Osteoblast (primary cell): Measurements from ENCODE around the gene PLAGL1. TPM values are rescaled to one million over a fixed set of nuclear protein-coding genes. Genes with fewer than 3 reads are reported as not detected.

ENCODE experiments used
- DNase-seq: peaks from one replicate; pipeline ENCODE4 v3.0.0; 2011; ENCODE audit warnings: low spot score, mixed read lengths; ENCODE audit not compliant: insufficient read length; ENCODE audit errors: missing footprints
- H2AFZ ChIP-seq: 2 replicates; pipeline ENCODE4 v1.6.0; 2011; ENCODE audit warnings: mild to moderate bottlenecking, low read length
- H3K27ac ChIP-seq: 2 replicates; pipeline ENCODE4 v1.5.1; 2011; ENCODE audit warnings: mild to moderate bottlenecking, low read depth, low read length, moderate library complexity
- H3K27me3 ChIP-seq: 2 replicates; pipeline ENCODE4 v1.6.0; 2012; ENCODE audit warnings: mild to moderate bottlenecking, control low read depth, inconsistent platforms, low read length, moderate library complexity; ENCODE audit not compliant: insufficient read depth
- H3K36me3 ChIP-seq: 2 replicates; pipeline ENCODE4 v1.5.1; 2011; ENCODE audit warnings: mild to moderate bottlenecking, low read length, control low read depth, moderate library complexity; ENCODE audit not compliant: insufficient read depth
- H3K4me1 ChIP-seq: 2 replicates; pipeline ENCODE4 v1.5.1; 2011; ENCODE audit warnings: mild to moderate bottlenecking, low read length, control low read depth, moderate library complexity; ENCODE audit not compliant: insufficient read depth
- H3K4me2 ChIP-seq: 2 replicates; pipeline ENCODE4 v1.6.0; 2011; ENCODE audit warnings: mild to moderate bottlenecking, low read length; ENCODE audit not compliant: insufficient read depth
- H3K4me3 ChIP-seq: fragments of 200-600 bp; sonication (generic); 3 replicates; pipeline ENCODE4 v1.5.1; 2012; ENCODE audit warnings: mild to moderate bottlenecking, low read length, inconsistent platforms; ENCODE audit not compliant: insufficient read depth
- H3K79me2 ChIP-seq: 2 replicates; pipeline ENCODE4 v1.6.0; 2012; ENCODE audit warnings: mild to moderate bottlenecking, low read length, control low read depth, inconsistent platforms; ENCODE audit not compliant: insufficient read depth
- H3K9me3 ChIP-seq: 2 replicates; pipeline ENCODE4 v1.5.1; 2011; ENCODE audit warnings: low read depth, low read length, control low read depth
- H4K20me1 ChIP-seq: 2 replicates; pipeline ENCODE4 v1.6.0; 2012; ENCODE audit warnings: mild to moderate bottlenecking, low read length, control low read depth; ENCODE audit not compliant: insufficient read depth
- CTCF ChIP-seq: IDR thresholded peaks from 2 replicates; pipeline ENCODE4 v1.5.1; 2011; ENCODE audit warnings: mild to moderate bottlenecking, low read depth, low read length, moderate library complexity; ENCODE audit errors: extremely low read depth
- total RNA-seq: library from RNA; depleted of rRNA; stranded (reverse); fragments of >200 nt; gene quantifications from 2 replicates; pipeline ENCODE4 v1.2.3, GENCODE V29; 2012

PLAGL1 gene
- total RNA-seq, 1 donor, result 16.6 TPM

GRCh38 chr6:143936347-143936746 lies 71.7 kb downstream of the PLAGL1 start:
- peaks cover 4% of the 10 kb centered on the region for H3K27me3 ChIP-seq
- no peaks in the 10 kb centered on the region for H3K9me3 ChIP-seq
- no peak overlapping the region for H3K27ac ChIP-seq
- TF ChIP-seq CTCF, result no peak
- no peak overlapping the region for H3K4me3 ChIP-seq
- no peak for DNase-seq
- no peaks in the 10 kb centered on the region for H3K4me1 ChIP-seq
- H3K79me2 ChIP-seq, result no peaks in the 10 kb centered on the region
- H2AFZ ChIP-seq, result no peak overlapping the region
- H3K36me3 ChIP-seq, result no peaks in the 10 kb centered on the region
- H4K20me1 ChIP-seq, result no peaks in the 10 kb centered on the region
- no peak overlapping the region for H3K4me2 ChIP-seq

GRCh38 chr6:143934867-143935266 lies 73.2 kb downstream of the PLAGL1 start:
- Histone ChIP-seq H3K27me3 (peaks cover 4% of the 10 kb centered on the region), H4K20me1 (no peaks in the 10 kb centered on the region), H3K4me1 (no peaks in the 10 kb centered on the region), H3K4me3 (no peak overlapping the region), H3K4me2 (no peak overlapping the region), H3K79me2 (no peaks in the 10 kb centered on the region), H2AFZ (no peak overlapping the region), H3K9me3 (no peaks in the 10 kb centered on the region), H3K36me3 (no peaks in the 10 kb centered on the region), H3K27ac (no peak overlapping the region)
- no peak for TF ChIP-seq CTCF
- no peak for DNase-seq

- Histone ChIP-seq H4K20me1 (no peaks in the 10 kb centered on the region), H3K36me3 (no peaks in the 10 kb centered on the region), H3K4me2 (no peak overlapping the region), H3K9me3 (no peaks in the 10 kb centered on the region), H3K4me3 (no peak overlapping the region), H3K79me2 (no peaks in the 10 kb centered on the region), H3K27ac (no peak overlapping the region), H3K27me3 (peaks cover 4% of the 10 kb centered on the region), H2AFZ (no peak overlapping the region), H3K4me1 (no peaks in the 10 kb centered on the region)
- no peak for DNase-seq
- no peak for TF ChIP-seq CTCF
These were observed 73.7 kb downstream of the PLAGL1 start for GRCh38 chr6:143934331-143934730.

- no peak for DNase-seq
- H3K9me3 ChIP-seq, result no peaks in the 10 kb centered on the region
- no peak overlapping the region for H2AFZ ChIP-seq
These were observed 78.1 kb downstream of the PLAGL1 start for GRCh38 chr6:143929975-143930374.

More at GRCh38 chr6:143929975-143930374, 78.1 kb downstream of the PLAGL1 start:
- no peaks in the 10 kb centered on the region for H3K27me3 ChIP-seq
- no peak overlapping the region for H3K27ac ChIP-seq
- no peaks in the 10 kb centered on the region for H3K4me1 ChIP-seq
- H3K36me3 ChIP-seq, result no peaks in the 10 kb centered on the region
- TF ChIP-seq CTCF, result no peak
- H3K4me3 ChIP-seq, result no peak overlapping the region
- H4K20me1 ChIP-seq, result no peaks in the 10 kb centered on the region
- no peaks in the 10 kb centered on the region for H3K79me2 ChIP-seq
- H3K4me2 ChIP-seq, result no peak overlapping the region
